ENCODE measurements around the gene CTU2.

Gene CTU2

GRCh38 chr16:88732172-88732960, 26.1 kb downstream of the CTU2 start:
- no peak for DNase-seq

DNA sequence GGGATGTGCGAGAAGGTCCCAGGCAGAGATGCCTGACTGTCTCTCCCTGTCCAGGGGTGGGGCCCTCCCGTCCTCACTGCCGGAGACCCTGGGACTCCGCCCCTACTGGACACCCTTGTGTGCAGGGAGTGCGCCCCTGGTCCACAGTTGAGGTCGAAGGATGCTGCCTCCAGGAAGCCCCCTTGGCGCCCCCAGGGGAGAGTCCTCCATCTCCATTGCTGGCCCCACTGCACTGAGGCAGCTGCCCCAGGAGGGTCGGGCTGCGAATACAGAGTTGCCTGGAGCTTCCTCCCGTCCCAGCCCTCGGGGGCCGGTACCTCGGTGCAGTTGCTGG, 26.6 kb downstream of the CTU2 start:
- DNase-seq: no peak

GRCh38 chr16:88733630-88734360, 27.5 kb downstream of the CTU2 start:
- DNase-seq: no peak

DNA sequence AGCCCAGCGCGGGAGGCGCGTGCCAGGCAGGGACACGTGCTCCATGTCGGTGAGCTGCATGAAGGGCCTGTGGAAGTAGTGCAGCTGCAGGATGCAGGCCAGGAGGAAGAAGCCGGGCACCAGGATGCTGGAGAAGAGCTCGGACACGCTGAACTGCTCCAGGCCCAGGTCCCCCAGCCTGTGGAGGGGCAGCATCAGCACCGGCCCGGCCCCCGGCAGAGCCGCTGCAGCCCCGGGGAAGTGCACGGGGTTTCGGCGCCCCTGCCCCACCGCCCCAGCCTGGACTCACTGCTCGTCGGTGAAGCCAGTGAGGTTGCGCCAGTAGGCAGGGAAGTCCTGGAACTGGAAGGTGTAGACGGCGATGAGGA, 28.0 kb downstream of the CTU2 start:
- DNase-seq: no peak

- DNase-seq: no peak
Measured at GRCh38 chr16:88735121-88735520, 28.8 kb downstream of the CTU2 start.

DNA sequence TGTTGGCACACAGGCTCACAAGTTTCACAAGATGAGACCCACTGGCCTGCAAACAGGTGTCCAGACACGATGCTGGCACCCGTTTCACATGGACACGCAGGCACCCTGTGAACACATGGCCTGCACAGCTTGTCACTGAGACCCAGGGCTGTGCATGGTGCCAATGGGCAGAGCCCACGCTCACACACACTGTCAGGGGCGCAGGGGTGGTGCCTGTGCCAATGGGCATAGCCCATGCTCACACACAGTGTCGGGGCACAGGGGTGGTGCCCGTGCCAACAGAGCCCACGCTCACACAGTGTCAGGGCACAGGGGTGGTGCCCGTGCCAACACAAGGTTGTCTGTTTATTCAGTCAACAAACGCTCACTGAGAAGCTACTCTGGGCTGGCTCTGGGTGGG, 29.3 kb downstream of the CTU2 start:
- no peak for DNase-seq

GRCh38 chr16:88736088-88736487, 29.8 kb downstream of the CTU2 start:
- no peak for DNase-seq

GRCh38 chr16:88736496-88736895, 30.2 kb downstream of the CTU2 start:
- no peak for DNase-seq

DNA sequence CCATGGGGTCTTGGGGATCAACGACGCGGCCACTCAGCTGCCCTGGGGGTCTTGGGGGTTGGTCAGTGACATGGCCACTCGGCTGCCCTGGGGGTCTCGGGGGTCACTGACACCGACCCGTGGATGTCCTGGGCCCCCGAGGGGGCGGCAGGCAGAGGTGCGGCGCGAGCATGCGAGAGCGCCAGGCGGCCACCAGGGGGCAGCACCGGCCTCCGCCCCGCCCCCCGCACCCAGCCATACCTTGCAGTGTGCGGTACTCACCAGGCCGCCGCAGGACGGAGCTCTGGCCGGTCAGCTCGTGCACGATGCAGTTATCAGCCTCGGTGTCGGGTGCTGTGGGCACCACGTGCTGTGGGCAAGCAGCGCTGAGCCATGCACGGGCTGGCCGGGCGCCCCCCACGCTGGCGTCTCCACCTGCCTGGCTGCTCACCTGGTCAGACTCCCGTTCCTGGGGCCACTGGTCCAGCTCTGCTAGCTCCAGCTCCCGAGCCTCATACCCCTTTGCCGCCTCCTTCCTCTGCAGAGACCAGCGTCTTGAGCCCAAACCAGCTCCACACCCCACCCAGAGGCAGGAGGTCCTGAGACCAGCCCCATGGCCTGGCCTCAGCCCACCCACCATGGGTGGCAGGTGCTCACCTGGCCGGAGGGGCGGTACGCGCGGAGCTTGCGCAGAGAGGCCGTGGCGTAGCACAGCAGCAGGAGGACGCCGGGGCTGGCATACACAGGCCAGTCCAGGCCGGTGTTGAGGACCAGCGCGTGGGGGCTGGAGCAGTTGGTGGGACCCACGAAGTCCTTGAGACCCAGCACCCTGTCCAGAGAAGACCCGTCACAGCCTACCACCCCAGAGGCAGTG, 31.2 kb downstream of the CTU2 start:
- peak; percentile 37 for DNase-seq

GRCh38 chr16:88738151-88739084, 32.1 kb downstream of the CTU2 start:
- no peak for DNase-seq

DNA sequence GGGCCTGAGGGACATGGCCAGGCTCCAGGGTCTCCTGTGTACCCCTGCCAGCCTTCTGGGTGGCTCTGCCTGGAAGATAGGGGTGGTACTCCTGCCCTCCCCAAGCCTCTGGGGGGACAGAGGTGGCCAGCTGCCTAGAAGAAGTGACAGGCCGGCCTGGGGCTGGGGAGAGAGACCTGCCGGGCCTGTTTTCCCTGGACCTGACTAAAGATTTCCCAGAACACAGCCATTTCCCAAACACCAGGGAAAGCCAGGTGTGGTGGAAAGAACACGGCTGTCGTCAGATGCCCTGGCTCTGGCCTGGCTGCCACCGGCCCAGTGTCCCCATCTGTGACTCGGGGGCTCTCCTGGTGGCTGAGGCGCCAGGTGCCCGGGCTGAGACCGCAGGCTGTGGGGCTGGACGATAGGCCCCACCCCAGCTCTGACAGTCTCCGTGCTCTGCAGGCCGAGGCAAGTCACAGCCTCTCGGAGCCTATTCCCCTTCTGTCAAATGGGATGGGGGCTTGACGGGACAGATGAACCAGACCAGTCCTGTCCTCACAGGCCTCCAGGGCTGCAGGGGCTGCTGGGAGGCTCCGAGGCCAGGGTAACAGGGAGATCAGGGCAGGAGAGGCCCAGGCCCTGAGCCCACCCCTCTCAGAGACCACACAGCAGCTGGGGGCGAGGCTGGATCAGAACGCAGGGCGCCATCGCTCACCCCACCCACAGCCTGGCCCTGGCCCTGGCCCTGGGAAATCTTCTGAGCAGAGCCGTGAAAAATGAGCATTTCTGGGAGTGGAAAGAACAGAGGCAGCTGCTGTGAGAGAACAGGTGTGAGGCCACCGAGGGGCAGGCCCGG, 33.1 kb downstream of the CTU2 start:
- DNase-seq: no peak

DNA sequence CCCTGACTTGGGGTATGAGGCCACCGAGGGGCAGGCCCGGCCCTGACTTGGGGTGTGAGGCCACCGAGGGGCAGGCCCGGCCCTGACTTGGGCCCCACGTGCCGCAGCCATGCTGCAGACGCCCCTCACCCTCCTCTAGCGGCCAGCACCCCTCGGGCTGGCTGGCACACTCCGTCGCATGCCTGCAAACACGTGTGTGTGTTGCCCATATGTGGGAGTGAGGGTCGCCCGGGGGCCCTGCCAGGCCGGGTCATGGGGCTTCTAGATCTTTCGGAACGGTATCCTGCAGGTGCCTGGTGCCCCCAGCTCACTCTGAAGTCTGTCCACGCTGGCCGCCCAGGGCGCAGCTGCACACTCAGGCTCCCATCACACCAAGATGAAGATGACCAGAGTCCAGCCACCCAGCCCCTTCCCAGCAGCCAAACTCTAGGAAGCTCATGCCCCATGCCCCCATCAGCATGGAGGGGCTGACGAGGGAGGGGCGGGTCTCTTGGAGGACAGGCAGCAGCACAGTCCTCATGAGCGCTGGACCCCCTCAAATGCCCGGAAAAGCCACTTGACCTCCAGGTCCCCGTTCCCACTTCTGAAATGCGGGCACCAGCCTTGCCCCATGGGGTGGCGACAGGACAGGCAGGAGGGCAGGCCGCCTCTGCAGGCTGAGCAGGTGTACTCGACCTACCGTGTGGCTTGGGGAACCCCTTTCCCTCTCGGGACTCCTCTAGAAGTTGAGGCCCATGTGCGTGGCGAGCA, 33.8 kb downstream of the CTU2 start:
- DNase-seq: no peak

DNA sequence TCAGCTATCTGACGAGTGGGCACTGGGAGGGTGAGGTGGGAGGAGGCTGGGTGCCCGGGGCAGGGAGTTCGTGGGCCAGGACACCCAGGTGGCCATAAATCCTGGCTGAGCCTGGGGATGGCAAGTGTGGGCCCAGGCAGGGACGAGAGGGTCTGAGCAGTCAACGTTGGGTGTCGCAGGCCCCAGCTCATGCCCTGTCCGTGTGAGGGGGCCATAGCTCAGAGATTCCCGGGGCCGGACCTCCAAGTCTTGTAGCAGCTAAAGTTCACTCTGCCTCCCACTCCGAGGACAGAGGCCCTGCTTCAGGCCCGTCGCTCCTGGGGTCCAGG, 34.4 kb downstream of the CTU2 start:
- no peak for DNase-seq

- DNase-seq: no peak
Measured at GRCh38 chr16:88741368-88741767, 35.1 kb downstream of the CTU2 start.

DNA sequence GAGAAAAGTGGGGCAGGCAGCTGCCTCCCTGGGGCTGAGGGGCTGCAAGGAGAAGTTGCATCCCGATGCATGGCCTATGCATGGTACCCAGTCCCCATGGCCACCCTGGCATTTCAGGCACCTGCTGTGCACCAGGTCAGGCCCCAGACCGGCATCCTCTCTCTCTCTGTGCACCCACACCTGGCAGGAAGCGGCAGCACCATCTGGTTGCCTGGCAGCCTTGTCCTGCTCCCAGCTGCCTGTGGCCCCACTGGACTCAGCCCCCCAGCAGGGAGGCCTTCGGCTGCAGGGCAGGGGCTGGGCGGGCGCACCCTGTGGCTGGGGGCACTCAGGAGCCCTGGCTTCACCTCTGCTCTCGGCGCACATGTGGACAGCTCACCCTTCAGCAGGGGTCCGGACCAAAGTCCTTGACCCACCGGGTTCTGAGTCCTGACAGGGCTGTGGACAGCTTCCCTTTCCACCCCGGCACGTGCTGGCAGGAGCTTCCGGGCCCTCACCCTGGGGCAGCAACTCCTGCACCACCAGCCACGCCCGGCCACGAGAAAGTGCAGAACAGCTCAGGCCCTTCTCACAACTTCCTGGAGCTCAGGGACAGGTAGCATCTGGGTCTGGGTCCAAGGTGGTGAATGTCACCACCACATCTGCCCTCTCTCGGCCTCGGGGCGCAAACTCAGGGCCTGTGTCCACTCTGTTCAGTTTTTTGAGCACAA, 36.7 kb downstream of the CTU2 start:
- DNase-seq: no peak

DNA sequence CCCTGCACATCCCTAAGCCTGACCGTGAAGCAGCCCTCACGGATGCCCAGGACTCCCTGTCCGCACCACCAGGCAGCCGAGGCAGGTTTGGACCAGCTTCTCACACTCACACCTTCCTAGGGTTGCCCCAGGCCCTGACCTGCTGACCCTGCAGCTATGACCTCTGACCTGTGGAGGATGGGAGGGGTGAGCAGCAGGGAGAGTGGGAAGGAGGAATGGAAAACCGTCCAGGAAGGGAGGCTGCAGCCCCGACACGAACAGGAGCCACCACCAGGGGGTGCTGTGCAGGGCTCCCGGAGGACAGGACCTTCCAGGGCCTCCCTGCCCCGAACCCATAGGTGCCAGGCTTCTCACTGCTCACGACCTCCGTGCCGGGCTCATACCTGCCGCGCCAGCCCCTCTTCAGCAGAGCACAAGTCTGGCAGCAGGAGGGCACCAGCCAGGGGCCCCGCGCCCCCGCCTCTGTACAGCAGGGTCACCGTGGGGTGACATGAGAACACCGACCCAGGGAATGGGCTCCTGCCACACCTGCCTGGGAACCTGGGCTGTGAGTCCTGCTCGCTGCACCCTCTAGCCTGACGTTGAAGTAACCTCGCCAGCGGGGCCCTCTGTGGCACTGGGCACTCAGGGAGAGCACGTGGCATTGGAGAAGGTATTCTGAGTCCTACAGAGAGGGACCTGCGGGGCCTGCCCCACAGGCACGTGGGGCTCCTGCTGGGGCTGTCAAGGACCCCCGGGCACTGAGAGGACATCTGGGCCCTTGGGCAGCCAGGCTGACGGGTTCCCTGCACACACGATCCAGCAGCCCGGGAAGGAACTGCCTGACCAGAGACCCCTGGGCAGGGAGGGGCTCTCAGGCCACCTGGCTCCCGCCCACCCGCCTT, 37.6 kb downstream of the CTU2 start:
- peak; percentile 60 for DNase-seq

GRCh38 chr16:88744577-88745521, 38.5 kb downstream of the CTU2 start:
- DNase-seq: no peak

DNA sequence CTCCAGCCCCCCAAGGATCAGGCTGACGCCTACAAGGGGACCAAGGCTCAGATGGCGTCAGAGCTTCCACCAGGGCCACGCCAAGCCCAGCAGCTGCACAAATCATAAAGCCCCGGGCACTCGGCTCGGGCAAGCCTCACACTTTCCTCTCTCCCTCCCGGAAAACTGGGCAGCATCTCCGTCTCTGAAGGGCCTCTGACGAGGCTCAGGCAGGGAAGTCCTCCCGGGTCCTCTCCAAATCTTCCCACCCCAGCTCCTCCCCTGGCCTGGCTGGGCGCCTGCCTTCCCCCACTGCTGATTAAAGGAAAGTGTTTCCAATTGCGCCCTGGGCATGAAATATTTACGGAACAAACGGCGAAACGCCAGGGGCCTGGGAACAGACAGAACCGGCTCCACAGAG, 40.2 kb downstream of the CTU2 start:
- DNase-seq: no peak

Measured in midbrain (tissue), 1 donor.